HEK293 (cell line): ENCODE results near the gene SLC25A41.

Experiments used
- ATF2 ChIP-seq: fragments of 450-650 bp; formaldehyde crosslinking; IDR thresholded peaks from 2 replicates; pipeline ENCODE4 v1.5.1; 2016; ENCODE audit warnings: missing biosample characterization, missing genetic modification characterization, low read depth
- CTCF ChIP-seq: fragments of 450-650 bp; formaldehyde crosslinking; IDR thresholded peaks from 2 replicates; pipeline ENCODE4 v1.5.1; 2016; ENCODE audit warnings: missing biosample characterization, missing genetic modification characterization
- REPIN1 ChIP-seq: fragments of 450-650 bp; formaldehyde crosslinking; IDR thresholded peaks from 2 replicates; pipeline ENCODE4 v1.5.1; 2017; ENCODE audit warnings: missing biosample characterization, missing genetic modification characterization, low read depth
- ZFP37 ChIP-seq: fragments of 450-650 bp; formaldehyde crosslinking; IDR thresholded peaks from 2 replicates; pipeline ENCODE4 v1.5.1; 2016; ENCODE audit warnings: missing biosample characterization, missing genetic modification characterization
- ZNF112 ChIP-seq: fragments of 450-650 bp; formaldehyde crosslinking; IDR thresholded peaks from 2 replicates; pipeline ENCODE4 v1.5.0; 2017; ENCODE audit warnings: missing biosample characterization, missing genetic modification characterization
- ZNF140 ChIP-seq: fragments of 450-650 bp; formaldehyde crosslinking; IDR thresholded peaks from 2 replicates; pipeline ENCODE4 v1.5.1; 2016; ENCODE audit warnings: missing biosample characterization, missing genetic modification characterization
- ZNF76 ChIP-seq: fragments of 450-650 bp; formaldehyde crosslinking; IDR thresholded peaks from 2 replicates; pipeline ENCODE4; 2016; ENCODE audit warnings: low read depth, missing biosample characterization, missing genetic modification characterization, borderline replicate concordance
- TF ChIP-seq, protein P1 (sequence below): fragments of 450-650 bp; formaldehyde crosslinking; IDR thresholded peaks from 2 replicates; pipeline ENCODE4 v1.5.1; 2016; ENCODE audit warnings: missing biosample characterization, missing genetic modification characterization

GRCh38 chr19:6472713-6473112 is 39.1 kb upstream of the SLC25A41 start:
- TF ChIP-seq REPIN1 (tag by site-specific recombination) (no peak), ZNF76 (tag by site-specific recombination) (no peak), ZFP37 (tag by site-specific recombination) (no peak), ZNF112 (no peak), ZNF140 (tag by site-specific recombination) (no peak), CTCF (no peak), ATF2 (tag by site-specific recombination) (no peak)
- TF ChIP-seq, protein P1, sequence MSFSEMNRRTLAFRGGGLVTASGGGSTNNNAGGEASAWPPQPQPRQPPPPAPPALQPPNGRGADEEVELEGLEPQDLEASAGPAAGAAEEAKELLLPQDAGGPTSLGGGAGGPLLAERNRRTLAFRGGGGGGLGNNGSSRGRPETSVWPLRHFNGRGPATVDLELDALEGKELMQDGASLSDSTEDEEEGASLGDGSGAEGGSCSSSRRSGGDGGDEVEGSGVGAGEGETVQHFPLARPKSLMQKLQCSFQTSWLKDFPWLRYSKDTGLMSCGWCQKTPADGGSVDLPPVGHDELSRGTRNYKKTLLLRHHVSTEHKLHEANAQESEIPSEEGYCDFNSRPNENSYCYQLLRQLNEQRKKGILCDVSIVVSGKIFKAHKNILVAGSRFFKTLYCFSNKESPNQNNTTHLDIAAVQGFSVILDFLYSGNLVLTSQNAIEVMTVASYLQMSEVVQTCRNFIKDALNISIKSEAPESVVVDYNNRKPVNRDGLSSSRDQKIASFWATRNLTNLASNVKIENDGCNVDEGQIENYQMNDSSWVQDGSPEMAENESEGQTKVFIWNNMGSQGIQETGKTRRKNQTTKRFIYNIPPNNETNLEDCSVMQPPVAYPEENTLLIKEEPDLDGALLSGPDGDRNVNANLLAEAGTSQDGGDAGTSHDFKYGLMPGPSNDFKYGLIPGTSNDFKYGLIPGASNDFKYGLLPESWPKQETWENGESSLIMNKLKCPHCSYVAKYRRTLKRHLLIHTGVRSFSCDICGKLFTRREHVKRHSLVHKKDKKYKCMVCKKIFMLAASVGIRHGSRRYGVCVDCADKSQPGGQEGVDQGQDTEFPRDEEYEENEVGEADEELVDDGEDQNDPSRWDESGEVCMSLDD: no peak
